SK-N-SH treated with all-trans-retinoic acid at 6 μM for 48 hours (cell line): ENCODE data around the gene ACAP2.

Source experiments
- ARNTL ChIP-seq: fragments of 450-650 bp; formaldehyde crosslinking; IDR thresholded peaks from 2 replicates; pipeline ENCODE4 v1.5.0; 2020; ENCODE audit warnings: low read depth, mild to moderate bottlenecking, moderate library complexity, borderline replicate concordance
- BACH2 ChIP-seq: fragments of 250-450 bp; sonication (Bioruptor Pico); IDR thresholded peaks from 2 replicates; pipeline ENCODE4 v1.9.0; 2021; ENCODE audit warnings: mild to moderate bottlenecking, borderline replicate concordance
- CSDC2 ChIP-seq: fragments of 250-450 bp; sonication (Bioruptor Pico); IDR thresholded peaks from 2 replicates; pipeline ENCODE4 v1.5.0; 2020; ENCODE audit warnings: mild to moderate bottlenecking, moderate library complexity
- ESRRG ChIP-seq: fragments of 250-450 bp; sonication (Bioruptor Pico); IDR thresholded peaks from 2 replicates; pipeline ENCODE4 v1.6.1; 2021; ENCODE audit warnings: mild to moderate bottlenecking
- OSR1 ChIP-seq: fragments of 250-450 bp; sonication (Bioruptor Pico); IDR thresholded peaks from 2 replicates; pipeline ENCODE4 v1.8.0; 2022; ENCODE audit warnings: moderate library complexity, mild to moderate bottlenecking, inconsistent platforms
- RARB ChIP-seq: fragments of 250-450 bp; sonication (Bioruptor Pico); IDR thresholded peaks from 2 replicates; pipeline ENCODE4 v1.8.0; 2021; ENCODE audit warnings: mild to moderate bottlenecking, moderate library complexity
- ZC3H10 ChIP-seq: fragments of 250-450 bp; sonication (Bioruptor Pico); IDR thresholded peaks from 2 replicates; pipeline ENCODE4 v1.5.1; 2021; ENCODE audit warnings: mild to moderate bottlenecking, moderate library complexity
- ZFP3 ChIP-seq: fragments of 250-450 bp; sonication (Bioruptor Pico); IDR thresholded peaks from 2 replicates; pipeline ENCODE4 v1.5.0; 2020; ENCODE audit warnings: mild to moderate bottlenecking, moderate library complexity
- ZFP30 ChIP-seq: fragments of 450-650 bp; formaldehyde crosslinking; IDR thresholded peaks from 2 replicates; pipeline ENCODE4 v1.5.0; 2022; ENCODE audit warnings: mild to moderate bottlenecking, moderate library complexity
- ZNF8 ChIP-seq: fragments of 450-650 bp; formaldehyde crosslinking; IDR thresholded peaks from 2 replicates; pipeline ENCODE4 v1.5.0; 2020; ENCODE audit warnings: mild to moderate bottlenecking, moderate library complexity
- TF ChIP-seq, protein P1 (sequence below): fragments of 250-450 bp; sonication (Bioruptor Pico); IDR thresholded peaks from 2 replicates; pipeline ENCODE4 v1.5.1; 2020; ENCODE audit warnings: low read depth, mild to moderate bottlenecking, moderate library complexity
- TF ChIP-seq, protein P2 (sequence below): fragments of 250-450 bp; sonication (Bioruptor Pico); IDR thresholded peaks from 2 replicates; pipeline ENCODE4 v1.8.0; 2020; ENCODE audit warnings: mild to moderate bottlenecking, moderate library complexity, borderline replicate concordance
- TF ChIP-seq, protein P3 (sequence below): fragments of 250-450 bp; sonication (Bioruptor Pico); IDR thresholded peaks from 2 replicates; pipeline ENCODE4 v1.8.0; 2021; ENCODE audit warnings: low read depth, mild to moderate bottlenecking, moderate library complexity, borderline replicate concordance

GRCh38 chr3:195462308-195462610 lies 19.4 kb upstream of the ACAP2 start:
- no peak for TF ChIP-seq ARNTL (CRISPR knock-in tag)
- TF ChIP-seq CSDC2 (CRISPR knock-in tag): no peak
- no peak for TF ChIP-seq RARB (CRISPR knock-in tag)
- TF ChIP-seq, protein P1, sequence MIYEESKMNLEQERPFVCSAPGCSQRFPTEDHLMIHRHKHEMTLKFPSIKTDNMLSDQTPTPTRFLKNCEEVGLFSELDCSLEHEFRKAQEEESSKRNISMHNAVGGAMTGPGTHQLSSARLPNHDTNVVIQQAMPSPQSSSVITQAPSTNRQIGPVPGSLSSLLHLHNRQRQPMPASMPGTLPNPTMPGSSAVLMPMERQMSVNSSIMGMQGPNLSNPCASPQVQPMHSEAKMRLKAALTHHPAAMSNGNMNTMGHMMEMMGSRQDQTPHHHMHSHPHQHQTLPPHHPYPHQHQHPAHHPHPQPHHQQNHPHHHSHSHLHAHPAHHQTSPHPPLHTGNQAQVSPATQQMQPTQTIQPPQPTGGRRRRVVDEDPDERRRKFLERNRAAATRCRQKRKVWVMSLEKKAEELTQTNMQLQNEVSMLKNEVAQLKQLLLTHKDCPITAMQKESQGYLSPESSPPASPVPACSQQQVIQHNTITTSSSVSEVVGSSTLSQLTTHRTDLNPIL (CRISPR knock-in tag): no peak
- TF ChIP-seq ZC3H10: no peak
- TF ChIP-seq OSR1 (CRISPR knock-in tag): no peak
- no peak for TF ChIP-seq BACH2 (CRISPR knock-in tag)
- TF ChIP-seq, protein P2, sequence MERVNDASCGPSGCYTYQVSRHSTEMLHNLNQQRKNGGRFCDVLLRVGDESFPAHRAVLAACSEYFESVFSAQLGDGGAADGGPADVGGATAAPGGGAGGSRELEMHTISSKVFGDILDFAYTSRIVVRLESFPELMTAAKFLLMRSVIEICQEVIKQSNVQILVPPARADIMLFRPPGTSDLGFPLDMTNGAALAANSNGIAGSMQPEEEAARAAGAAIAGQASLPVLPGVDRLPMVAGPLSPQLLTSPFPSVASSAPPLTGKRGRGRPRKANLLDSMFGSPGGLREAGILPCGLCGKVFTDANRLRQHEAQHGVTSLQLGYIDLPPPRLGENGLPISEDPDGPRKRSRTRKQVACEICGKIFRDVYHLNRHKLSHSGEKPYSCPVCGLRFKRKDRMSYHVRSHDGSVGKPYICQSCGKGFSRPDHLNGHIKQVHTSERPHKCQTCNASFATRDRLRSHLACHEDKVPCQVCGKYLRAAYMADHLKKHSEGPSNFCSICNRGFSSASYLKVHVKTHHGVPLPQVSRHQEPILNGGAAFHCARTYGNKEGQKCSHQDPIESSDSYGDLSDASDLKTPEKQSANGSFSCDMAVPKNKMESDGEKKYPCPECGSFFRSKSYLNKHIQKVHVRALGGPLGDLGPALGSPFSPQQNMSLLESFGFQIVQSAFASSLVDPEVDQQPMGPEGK (CRISPR knock-in tag): no peak
- no peak for TF ChIP-seq ESRRG
- no peak for TF ChIP-seq ZFP30 (CRISPR knock-in tag)
- no peak for TF ChIP-seq ZNF8 (CRISPR knock-in tag)
- no peak for TF ChIP-seq ZFP3 (CRISPR knock-in tag)
- TF ChIP-seq, protein P3, sequence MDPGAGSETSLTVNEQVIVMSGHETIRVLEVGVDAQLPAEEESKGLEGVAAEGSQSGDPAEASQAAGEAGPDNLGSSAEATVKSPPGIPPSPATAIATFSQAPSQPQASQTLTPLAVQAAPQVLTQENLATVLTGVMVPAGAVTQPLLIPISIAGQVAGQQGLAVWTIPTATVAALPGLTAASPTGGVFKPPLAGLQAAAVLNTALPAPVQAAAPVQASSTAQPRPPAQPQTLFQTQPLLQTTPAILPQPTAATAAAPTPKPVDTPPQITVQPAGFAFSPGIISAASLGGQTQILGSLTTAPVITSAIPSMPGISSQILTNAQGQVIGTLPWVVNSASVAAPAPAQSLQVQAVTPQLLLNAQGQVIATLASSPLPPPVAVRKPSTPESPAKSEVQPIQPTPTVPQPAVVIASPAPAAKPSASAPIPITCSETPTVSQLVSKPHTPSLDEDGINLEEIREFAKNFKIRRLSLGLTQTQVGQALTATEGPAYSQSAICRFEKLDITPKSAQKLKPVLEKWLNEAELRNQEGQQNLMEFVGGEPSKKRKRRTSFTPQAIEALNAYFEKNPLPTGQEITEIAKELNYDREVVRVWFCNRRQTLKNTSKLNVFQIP (CRISPR knock-in tag): no peak
